Sigmoid colon (tissue), 4 donors: ENCODE data around the gene CEMIP.

Source experiments
- CTCF ChIP-seq, 4 experiments: fragments of 450-650 bp in 3 of 4; fragments of 200-600 bp in 1 of 4; IDR thresholded peaks; one replicate each; pipeline ENCODE4 v1.5.1; 2016 to 2019; ENCODE audit warnings: antibody characterized with exemption in 4 of 4, mild to moderate bottlenecking in 3 of 4, moderate library complexity in 2 of 4
- EP300 ChIP-seq, 4 donors: sonication (generic); formaldehyde crosslinking; IDR thresholded peaks; one replicate each; pipeline ENCODE4 v1.6.1; 2017; ENCODE audit warnings: antibody characterized with exemption in 4 of 4
- POLR2A ChIP-seq, 2 donors: fragments of 450-650 bp; IDR thresholded peaks; one replicate each; pipeline ENCODE4 v1.6.1; 2016; ENCODE audit warnings: antibody characterized with exemption in 2 of 2, mild to moderate bottlenecking in 2 of 2, moderate library complexity in 2 of 2
- POLR2AphosphoS5 ChIP-seq, 4 donors: sonication (generic); formaldehyde crosslinking; IDR thresholded peaks; one replicate each; pipeline ENCODE4 v1.6.1; 2017; ENCODE audit warnings: antibody characterized with exemption in 4 of 4

DNA sequence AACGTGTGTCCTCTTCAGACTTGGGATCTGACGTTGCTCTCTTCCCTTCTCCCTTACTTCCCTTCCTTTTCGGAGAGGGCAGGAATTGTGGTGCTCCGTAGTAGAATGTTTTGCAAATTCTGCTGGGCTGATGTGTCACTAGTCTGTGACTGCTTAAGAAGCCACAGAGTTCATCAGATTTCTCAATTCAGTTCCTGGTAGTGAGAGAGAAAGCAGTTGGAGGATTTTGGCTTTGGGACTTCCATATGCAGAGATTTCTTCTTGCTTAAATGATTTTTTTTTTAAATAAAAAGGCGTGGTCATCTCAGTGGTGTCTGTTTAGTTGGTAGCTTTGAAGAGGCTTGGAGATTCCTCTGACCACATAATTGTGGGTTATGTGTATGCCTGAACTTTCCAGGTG is 10.1 kb downstream of the CEMIP start:
- TF ChIP-seq CTCF (IDR thresholded peaks at IDR 0.05) (no peak), POLR2AphosphoS5 (IDR thresholded peaks at IDR 0.05) (no peak), POLR2A (IDR thresholded peaks at IDR 0.05) (no peak), EP300 (IDR thresholded peaks at IDR 0.05) (no peak)
